GM19351 (cell line): ENCODE results near the gene HBQ1.
"Not testable (repeated sequence)": the region's sequence is repeated elsewhere in the genome, so short reads cannot be mapped to it uniquely, and the experiment has no call there.

Source experiments
- ATAC-seq: cut with Tn5 transposase; IDR thresholded peaks from one replicate; pipeline ENCODE4 v1.9.1; 2021; ENCODE audit warnings: mild to moderate bottlenecking, moderate library complexity; ENCODE audit not compliant: unreplicated experiment

HBQ1 gene

GRCh38 chr16:160242-160641, 20.0 kb upstream of the HBQ1 start:
- not testable (repeated sequence) for ATAC-seq

GRCh38 chr16:160691-161190, 19.5 kb upstream of the HBQ1 start:
- no peak for ATAC-seq

GRCh38 chr16:162271-162991, 17.8 kb upstream of the HBQ1 start:
- ATAC-seq, result no peak

- ATAC-seq, result not testable (repeated sequence)
These were observed 17.1 kb upstream of the HBQ1 start for GRCh38 chr16:163139-163538.

GRCh38 chr16:163696-164095, 16.6 kb upstream of the HBQ1 start:
- not testable (repeated sequence) for ATAC-seq

GRCh38 chr16:164134-164823, 16.0 kb upstream of the HBQ1 start:
- not testable (repeated sequence) for ATAC-seq

GRCh38 chr16:164827-165538, 15.3 kb upstream of the HBQ1 start:
- no peak for ATAC-seq

- ATAC-seq, result no peak
These were observed 14.5 kb upstream of the HBQ1 start, which contains the start of gene HBM for GRCh38 chr16:165539-166374. TSS of gene HBM (plus strand) at chr16:165978. CDS start at chr16:165998, 20 bp downstream.

GRCh38 chr16:166375-167121, 13.7 kb upstream of the HBQ1 start:
- ATAC-seq, result no peak

- no peak for ATAC-seq
These were observed 13.1 kb upstream of the HBQ1 start for GRCh38 chr16:167122-167690.

- ATAC-seq, result no peak
These were observed 11.8 kb upstream of the HBQ1 start for GRCh38 chr16:168424-168823.

- ATAC-seq, result no peak
These were observed 11.2 kb upstream of the HBQ1 start for GRCh38 chr16:169014-169413.

- ATAC-seq, result not testable (repeated sequence)
These were observed 10.2 kb upstream of the HBQ1 start for GRCh38 chr16:170088-170507.

- ATAC-seq, result no peak
These were observed 9.5 kb upstream of the HBQ1 start for GRCh38 chr16:170788-171187.

- ATAC-seq, result not testable (repeated sequence)
These were observed 7.8 kb upstream of the HBQ1 start, which contains the start of gene HBA2 for GRCh38 chr16:172374-172941. TSS of gene HBA2 (plus strand) at chr16:172876. CDS start at chr16:172913, 37 bp downstream.

- ATAC-seq, result not testable (repeated sequence)
These were observed 6.9 kb upstream of the HBQ1 start for GRCh38 chr16:173211-173854.

- ATAC-seq, result not testable (repeated sequence)
These were observed 6.1 kb upstream of the HBQ1 start for GRCh38 chr16:173928-174769.
